Stimulated activated CD4-positive, alpha-beta T cell treated with anti-CD3 and anti-CD28 coated beads, Interleukin-1b, Interleukin-23, amount 100 ng/mL, for 24 hours (primary cell): Measurements from ENCODE around the gene ELMO1.

Experiments used
- DNase-seq, 4 experiments: peaks; one replicate each; pipeline ENCODE4 v3.0.0-alpha.2; 2020; ENCODE audit warnings: low read depth in 4 of 4, low spot score in 1 of 4

ELMO1 gene

GRCh38 chr7:36900988-36901710 lies 547.5 kb downstream of the ELMO1 start:
- no peak for DNase-seq

GRCh38 chr7:36898186-36898585 lies 550.5 kb downstream of the ELMO1 start:
- no peak for DNase-seq

GRCh38 chr7:36896956-36897590 lies 551.6 kb downstream of the ELMO1 start:
- no peak for DNase-seq

- no peak for DNase-seq
Observed at GRCh38 chr7:36896418-36896817, 552.2 kb downstream of the ELMO1 start.

GRCh38 chr7:36895192-36895591 lies 553.5 kb downstream of the ELMO1 start:
- no peak for DNase-seq

GRCh38 chr7:36894190-36894589 lies 554.5 kb downstream of the ELMO1 start:
- no peak for DNase-seq

- no peak for DNase-seq
Observed at GRCh38 chr7:36889182-36889581, 559.5 kb downstream of the ELMO1 start.

GRCh38 chr7:36887969-36888368 lies 560.7 kb downstream of the ELMO1 start:
- no peak for DNase-seq

GRCh38 chr7:36887233-36887632 lies 561.4 kb downstream of the ELMO1 start:
- DNase-seq, result no peak

- DNase-seq, result no peak
Observed at GRCh38 chr7:36884910-36885309, 563.8 kb downstream of the ELMO1 start.

- no peak for DNase-seq
Observed at GRCh38 chr7:36884351-36884750, 564.3 kb downstream of the ELMO1 start.

- DNase-seq, result no peak
Observed at GRCh38 chr7:36881233-36881874, 567.3 kb downstream of the ELMO1 start.

GRCh38 chr7:36880108-36880507 lies 568.6 kb downstream of the ELMO1 start:
- no peak for DNase-seq

- DNase-seq, result no peak
Observed at GRCh38 chr7:36879021-36879420, 569.6 kb downstream of the ELMO1 start.

GRCh38 chr7:36878288-36878687 lies 570.4 kb downstream of the ELMO1 start:
- DNase-seq, result no peak

GRCh38 chr7:36875794-36876193 lies 572.9 kb downstream of the ELMO1 start:
- DNase-seq, result no peak

GRCh38 chr7:36874041-36874440 lies 574.6 kb downstream of the ELMO1 start:
- DNase-seq, result no peak

- DNase-seq, result no peak
Observed at GRCh38 chr7:36871863-36872262, 576.8 kb downstream of the ELMO1 start.

GRCh38 chr7:36871355-36871738 lies 577.3 kb downstream of the ELMO1 start:
- no peak for DNase-seq

- no peak for DNase-seq
Observed at GRCh38 chr7:36870625-36871354, 577.9 kb downstream of the ELMO1 start.

- no peak for DNase-seq
Observed at GRCh38 chr7:36868727-36869411, 579.8 kb downstream of the ELMO1 start.
